ENCODE results near the gene ADAMTSL2. TPM values are rescaled to one million over a fixed set of nuclear protein-coding genes. Genes with fewer than 3 reads are reported as not detected.

The ADAMTSL2 gene
- total RNA-seq, 4 donors from 2014 or later = 2.8 to 6.6 (median 3.2) TPM

GRCh38 chr9:133613432-133613831 lies 78.9 kb downstream of the ADAMTSL2 start:
- WGBS = 80% methylated on average over 16 of the region's 16 CpGs
- no peak for DNase-seq (ENCODE audit: extremely low spot score)
- H3K4me1 ChIP-seq = peaks cover 0 to 12% (median 4%) of the 10 kb centered on the region in 4 donors
- no peak for TF ChIP-seq POLR2A (IDR thresholded peaks at IDR 0.05; ENCODE audit: low read depth)
- no peak for TF ChIP-seq CTCF (IDR thresholded peaks at IDR 0.05)
- no peak for TF ChIP-seq POLR2AphosphoS5 (IDR thresholded peaks at IDR 0.05)
- no peak for TF ChIP-seq EP300 (IDR thresholded peaks at IDR 0.05)
- no peaks in the 10 kb centered on the region for H3K36me3 ChIP-seq
- H3K4me3 ChIP-seq = no peak overlapping the region
- intact Hi-C loops (cut with DNase I) = no loop called here
- peaks cover 2 to 100% (median 19%) of the 10 kb centered on the region in 4 donors for H3K27me3 ChIP-seq
- H3K9me3 ChIP-seq = no peaks in the 10 kb centered on the region
- H3K27ac ChIP-seq (replicated peaks in 1 of 4) = no peak overlapping the region

DNA sequence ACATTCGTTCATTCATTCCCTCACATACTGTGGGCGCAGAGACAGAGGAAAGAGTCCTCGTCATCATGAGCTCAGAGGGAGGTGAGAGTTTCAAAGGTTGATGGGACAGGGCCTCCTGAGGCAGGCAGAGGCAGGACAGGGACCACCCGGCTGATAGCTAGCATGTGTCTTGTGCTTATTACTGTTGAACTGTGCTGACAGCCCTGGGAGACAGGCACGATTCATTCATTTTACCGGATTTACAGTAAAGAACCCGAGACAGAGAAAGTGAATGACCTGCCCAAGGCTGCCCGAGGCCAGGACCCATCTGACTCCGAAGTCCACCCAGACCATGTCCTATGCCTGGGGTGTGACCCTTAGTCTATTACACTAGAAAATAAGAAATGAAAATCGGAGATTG lies 79.6 kb downstream of the ADAMTSL2 start:
- Histone ChIP-seq H3K4me3 (no peak overlapping the region), H3K27ac (replicated peaks in 1 of 4) (no peak overlapping the region), H3K27me3 (peaks cover 2 to 98% (median 13%) of the 10 kb centered on the region in 4 donors), H3K36me3 (no peaks in the 10 kb centered on the region), H3K4me1 (peaks cover 0 to 7% (median under 1%) of the 10 kb centered on the region in 4 donors), H3K9me3 (no peaks in the 10 kb centered on the region)
- 69% methylated on average over 9 of the region's 10 CpGs for WGBS
- intact Hi-C loops (cut with DNase I) = no loop called here
- DNase-seq (ENCODE audit: extremely low spot score) = no peak
- TF ChIP-seq CTCF (IDR thresholded peaks at IDR 0.05) (no peak), EP300 (IDR thresholded peaks at IDR 0.05) (no peak), POLR2AphosphoS5 (IDR thresholded peaks at IDR 0.05) (no peak), POLR2A (IDR thresholded peaks at IDR 0.05; ENCODE audit: low read depth) (no peak)

GRCh38 chr9:133614678-133615077 lies 80.2 kb downstream of the ADAMTSL2 start:
- 73% methylated on average over 4 of the region's 5 CpGs for WGBS
- H3K27ac ChIP-seq (replicated peaks in 1 of 4) = no peak overlapping the region
- H3K27me3 ChIP-seq = peaks cover 2 to 98% (median 9%) of the 10 kb centered on the region in 4 donors
- TF ChIP-seq POLR2AphosphoS5 (IDR thresholded peaks at IDR 0.05) (no peak), POLR2A (IDR thresholded peaks at IDR 0.05; ENCODE audit: low read depth) (no peak), CTCF (IDR thresholded peaks at IDR 0.05) (no peak), EP300 (IDR thresholded peaks at IDR 0.05) (no peak)
- H3K4me3 ChIP-seq = no peak overlapping the region
- intact Hi-C loops (cut with DNase I) = no loop called here
- H3K4me1 ChIP-seq = peaks cover 0 to under 1% (median 0%) of the 10 kb centered on the region in 4 donors
- no peaks in the 10 kb centered on the region for H3K36me3 ChIP-seq
- DNase-seq (ENCODE audit: extremely low spot score) = no peak
- H3K9me3 ChIP-seq = no peaks in the 10 kb centered on the region

- Histone ChIP-seq H3K36me3 (no peaks in the 10 kb centered on the region), H3K27ac (replicated peaks in 1 of 4) (no peak overlapping the region), H3K4me3 (no peak overlapping the region), H3K4me1 (no peaks in the 10 kb centered on the region), H3K27me3 (peaks cover 2 to 96% (median 5%) of the 10 kb centered on the region in 4 donors), H3K9me3 (no peaks in the 10 kb centered on the region)
- TF ChIP-seq EP300 (IDR thresholded peaks at IDR 0.05) = no peak
- no peak for TF ChIP-seq POLR2AphosphoS5 (IDR thresholded peaks at IDR 0.05)
- TF ChIP-seq CTCF (IDR thresholded peaks at IDR 0.05) = no peak
- TF ChIP-seq POLR2A (IDR thresholded peaks at IDR 0.05; ENCODE audit: low read depth) = no peak
- DNase-seq (ENCODE audit: extremely low spot score) = no peak
- intact Hi-C loops (cut with DNase I) = no loop called here
- 28% methylated on average over 15 of the region's 16 CpGs for WGBS
Observed at GRCh38 chr9:133615186-133615585, 80.7 kb downstream of the ADAMTSL2 start.

- no peak overlapping the region for H3K4me3 ChIP-seq
- intact Hi-C loops (cut with DNase I) = no loop called here
- 82% methylated on average over 12 of the region's 13 CpGs for WGBS
Observed at GRCh38 chr9:133615606-133616188, 81.2 kb downstream of the ADAMTSL2 start.

More at GRCh38 chr9:133615606-133616188, 81.2 kb downstream of the ADAMTSL2 start:
- H3K4me1 ChIP-seq = no peaks in the 10 kb centered on the region
- no peaks in the 10 kb centered on the region for H3K9me3 ChIP-seq
- DNase-seq (ENCODE audit: extremely low spot score) = no peak
- TF ChIP-seq CTCF (IDR thresholded peaks at IDR 0.05) = no peak
- no peak for TF ChIP-seq POLR2AphosphoS5 (IDR thresholded peaks at IDR 0.05)
- TF ChIP-seq EP300 (IDR thresholded peaks at IDR 0.05) = no peak
- TF ChIP-seq POLR2A (IDR thresholded peaks at IDR 0.05; ENCODE audit: low read depth) = no peak
- no peak overlapping the region for H3K27ac ChIP-seq (replicated peaks in 1 of 4)
- H3K27me3 ChIP-seq = peaks cover under 1 to 90% (median 1%) of the 10 kb centered on the region in 4 donors
- H3K36me3 ChIP-seq = no peaks in the 10 kb centered on the region
